Hepatocyte (in vitro differentiated cells): ENCODE data around the gene UGGT2.

Source experiments
- EZH2phosphoT487 ChIP-seq: fragments of 200-600 bp; sonication (generic); IDR thresholded peaks from one replicate; pipeline ENCODE4 v1.6.1; 2018; ENCODE audit warnings: antibody characterized with exemption, mild to moderate bottlenecking, low read depth, moderate library complexity; ENCODE audit not compliant: unreplicated experiment, severe bottlenecking
- TF ChIP-seq, protein P1 (sequence below): fragments of 200-600 bp; sonication (generic); IDR thresholded peaks from 2 replicates; pipeline ENCODE4 v1.5.1; 2016; ENCODE audit warnings: antibody characterized with exemption, mild to moderate bottlenecking; ENCODE audit not compliant: poor library complexity

DNA sequence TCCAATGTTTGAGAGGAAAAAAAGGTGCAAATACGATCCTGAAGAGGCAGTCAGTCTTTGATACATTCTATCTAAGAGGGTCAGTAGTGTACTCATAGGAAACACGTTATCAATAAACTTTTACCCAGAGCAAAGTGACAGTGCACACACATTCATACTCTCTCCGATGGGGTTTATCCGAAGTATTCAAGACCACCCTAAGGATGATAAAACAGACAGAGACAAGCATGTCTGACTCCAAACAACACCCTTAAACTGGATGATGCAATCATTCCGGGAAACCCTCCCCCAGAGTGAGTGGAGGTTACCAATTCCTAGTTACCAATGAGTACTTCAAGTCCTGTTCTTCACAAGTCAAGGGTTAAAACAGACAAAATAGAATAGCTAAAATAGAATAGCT is 297.1 kb downstream of the UGGT2 start:
- TF ChIP-seq, protein P1, sequence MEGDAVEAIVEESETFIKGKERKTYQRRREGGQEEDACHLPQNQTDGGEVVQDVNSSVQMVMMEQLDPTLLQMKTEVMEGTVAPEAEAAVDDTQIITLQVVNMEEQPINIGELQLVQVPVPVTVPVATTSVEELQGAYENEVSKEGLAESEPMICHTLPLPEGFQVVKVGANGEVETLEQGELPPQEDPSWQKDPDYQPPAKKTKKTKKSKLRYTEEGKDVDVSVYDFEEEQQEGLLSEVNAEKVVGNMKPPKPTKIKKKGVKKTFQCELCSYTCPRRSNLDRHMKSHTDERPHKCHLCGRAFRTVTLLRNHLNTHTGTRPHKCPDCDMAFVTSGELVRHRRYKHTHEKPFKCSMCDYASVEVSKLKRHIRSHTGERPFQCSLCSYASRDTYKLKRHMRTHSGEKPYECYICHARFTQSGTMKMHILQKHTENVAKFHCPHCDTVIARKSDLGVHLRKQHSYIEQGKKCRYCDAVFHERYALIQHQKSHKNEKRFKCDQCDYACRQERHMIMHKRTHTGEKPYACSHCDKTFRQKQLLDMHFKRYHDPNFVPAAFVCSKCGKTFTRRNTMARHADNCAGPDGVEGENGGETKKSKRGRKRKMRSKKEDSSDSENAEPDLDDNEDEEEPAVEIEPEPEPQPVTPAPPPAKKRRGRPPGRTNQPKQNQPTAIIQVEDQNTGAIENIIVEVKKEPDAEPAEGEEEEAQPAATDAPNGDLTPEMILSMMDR, result no peak
- TF ChIP-seq EZH2phosphoT487, result no peak
